HUDEP-2 (cell line): ENCODE data around the gene TBC1D13.
"Not testable (repeated sequence)": the region's sequence is repeated elsewhere in the genome, so short reads cannot be mapped to it uniquely, and the experiment has no call there.

ENCODE experiments used
- DNase-seq, 76 experiments: peaks; one replicate each; lab custom pipeline; 2025; ENCODE audit not compliant: unreplicated experiment in 76 of 76; lab: John Stamatoyannopoulos, UW

Gene TBC1D13, protein sequence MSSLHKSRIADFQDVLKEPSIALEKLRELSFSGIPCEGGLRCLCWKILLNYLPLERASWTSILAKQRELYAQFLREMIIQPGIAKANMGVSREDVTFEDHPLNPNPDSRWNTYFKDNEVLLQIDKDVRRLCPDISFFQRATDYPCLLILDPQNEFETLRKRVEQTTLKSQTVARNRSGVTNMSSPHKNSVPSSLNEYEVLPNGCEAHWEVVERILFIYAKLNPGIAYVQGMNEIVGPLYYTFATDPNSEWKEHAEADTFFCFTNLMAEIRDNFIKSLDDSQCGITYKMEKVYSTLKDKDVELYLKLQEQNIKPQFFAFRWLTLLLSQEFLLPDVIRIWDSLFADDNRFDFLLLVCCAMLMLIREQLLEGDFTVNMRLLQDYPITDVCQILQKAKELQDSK

DNA sequence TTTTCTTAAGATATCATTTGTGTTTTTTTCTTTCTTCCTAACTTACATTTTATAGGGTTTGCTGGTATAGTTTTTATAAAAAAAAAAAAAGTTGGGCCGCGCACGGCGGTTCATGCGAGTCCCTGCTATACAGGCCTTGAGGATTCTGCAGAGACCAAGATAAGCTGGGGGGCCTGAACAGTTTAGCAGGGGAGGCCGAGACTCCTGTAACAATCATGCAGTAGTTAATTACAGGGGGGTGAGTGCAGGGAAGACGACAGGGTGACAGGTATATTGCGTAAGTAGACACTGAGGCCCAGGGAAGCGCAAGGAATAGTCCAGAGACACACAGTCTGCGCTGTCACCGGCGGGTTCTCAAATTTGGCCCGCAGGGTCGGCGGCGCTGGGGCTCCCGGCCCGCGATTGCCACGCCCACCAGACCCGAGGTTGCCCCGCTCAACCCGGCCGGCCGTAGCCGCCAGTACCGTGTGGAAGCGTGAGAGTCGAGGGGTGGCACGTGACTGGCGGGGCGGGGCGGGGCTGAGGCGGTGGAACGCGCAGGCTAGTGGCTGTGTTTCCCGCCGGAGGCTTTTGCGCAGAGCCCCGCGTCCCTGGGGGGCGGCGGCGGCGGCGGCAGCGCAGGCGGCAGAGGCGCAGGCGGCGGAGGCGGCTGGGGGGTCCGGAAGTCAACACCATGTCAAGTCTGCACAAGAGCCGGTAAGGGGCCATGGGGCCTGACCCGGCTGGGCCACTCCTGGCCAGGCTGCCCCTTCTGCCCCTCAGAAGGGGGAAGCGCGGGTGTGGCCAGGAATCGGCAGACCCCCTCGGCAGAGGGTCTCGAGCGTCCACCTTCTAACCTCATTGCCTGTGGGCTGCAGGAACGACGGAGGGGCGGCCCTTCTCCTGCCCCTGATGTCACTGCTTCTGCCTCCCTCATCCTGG, at the start of gene TBC1D13:
TSS of gene TBC1D13 (plus strand) at position 573 of the 921 bp plus-strand sequence. CDS start at position 674, 101 bp downstream.
- DNase-seq, result peak in 71 of 76 experiments; percentile 22 to 89 (median 77)

DNA sequence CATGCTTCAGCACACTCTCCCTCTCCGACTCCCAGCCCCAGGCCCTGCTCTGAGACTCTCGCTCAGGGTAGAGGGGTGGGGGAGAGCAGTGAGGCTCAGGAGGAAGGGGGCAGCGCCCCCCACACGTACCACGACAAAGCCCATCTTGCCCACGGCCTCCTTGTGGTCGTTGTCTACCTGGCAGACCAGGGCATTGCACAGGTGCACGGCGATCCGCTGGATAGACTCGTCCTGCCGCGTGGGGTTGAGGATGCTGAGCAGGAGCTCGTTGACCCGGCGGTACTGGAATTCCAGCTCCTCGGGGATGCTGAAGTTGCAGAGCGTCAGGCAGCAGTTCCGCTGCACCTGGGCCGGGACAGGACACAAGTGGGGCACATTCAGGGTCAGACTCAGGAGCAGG, 44.7 kb upstream of the TBC1D13 start:
- no peak for DNase-seq

- no peak for DNase-seq
Measured at GRCh38 chr9:128743421-128743820, 43.6 kb upstream of the TBC1D13 start.

DNA sequence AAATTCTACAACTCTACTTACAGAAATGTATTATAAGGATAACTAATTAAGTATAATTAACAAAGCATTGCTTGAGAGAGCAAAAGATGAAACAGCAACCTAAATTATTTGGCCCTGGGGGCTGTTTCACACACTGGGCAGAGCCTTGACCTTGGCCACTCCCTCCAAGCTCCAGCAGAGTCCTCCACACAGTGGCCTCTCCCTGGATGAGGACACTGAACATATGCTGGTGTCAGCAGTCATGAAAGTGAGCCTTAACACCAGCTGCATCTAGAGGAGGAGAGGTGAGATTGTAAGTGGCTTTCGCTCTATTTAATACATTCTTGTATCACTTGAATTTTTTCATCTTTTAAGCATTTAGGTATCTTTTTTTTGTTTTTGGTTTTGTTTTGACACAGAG, 39.8 kb upstream of the TBC1D13 start:
- no peak for DNase-seq

GRCh38 chr9:128750926-128751595, 36.0 kb upstream of the TBC1D13 start:
- DNase-seq, result no peak

GRCh38 chr9:128753627-128754026, 33.4 kb upstream of the TBC1D13 start:
- no peak for DNase-seq

DNA sequence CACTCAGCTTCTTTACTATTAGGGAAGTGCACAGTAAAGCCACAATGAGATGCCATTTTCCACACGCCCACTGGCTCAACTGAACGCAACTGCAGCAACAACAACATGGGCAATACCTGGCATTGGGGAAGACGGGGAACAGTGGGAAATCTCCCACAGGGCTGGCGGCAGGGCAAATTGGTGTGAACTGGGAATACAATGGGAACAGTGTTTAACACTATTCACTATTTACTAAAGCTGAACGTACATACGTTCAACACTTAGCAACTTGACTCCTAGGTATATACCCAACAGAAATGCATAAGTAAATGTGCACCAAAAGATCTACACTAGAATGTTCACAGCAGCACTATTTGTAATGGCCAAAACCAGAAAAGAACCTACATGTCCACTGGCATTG, 29.5 kb upstream of the TBC1D13 start:
- peak in 1 of 76 experiments; percentile 0 for DNase-seq

GRCh38 chr9:128762671-128763449, 24.2 kb upstream of the TBC1D13 start:
- no peak for DNase-seq

DNA sequence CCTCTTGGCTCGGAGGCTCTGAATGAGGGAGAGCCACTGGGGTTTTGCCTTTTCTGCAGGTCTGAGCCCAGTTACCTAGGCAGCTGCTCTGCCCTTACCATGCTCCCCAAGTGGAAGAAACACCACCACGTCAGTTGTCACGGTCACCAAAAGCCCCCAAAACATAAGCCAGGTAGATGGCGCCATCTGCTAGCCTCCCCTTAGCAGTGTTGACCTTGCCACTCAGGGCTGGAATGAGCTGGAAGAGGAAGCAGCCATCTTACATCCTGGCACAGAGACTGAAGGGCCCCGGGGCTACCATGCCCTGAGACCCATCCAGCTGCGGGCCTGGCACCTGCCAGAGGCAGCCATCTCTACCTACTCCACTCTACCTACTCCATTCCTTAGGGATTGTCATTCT, 22.7 kb upstream of the TBC1D13 start:
- no peak for DNase-seq

DNA sequence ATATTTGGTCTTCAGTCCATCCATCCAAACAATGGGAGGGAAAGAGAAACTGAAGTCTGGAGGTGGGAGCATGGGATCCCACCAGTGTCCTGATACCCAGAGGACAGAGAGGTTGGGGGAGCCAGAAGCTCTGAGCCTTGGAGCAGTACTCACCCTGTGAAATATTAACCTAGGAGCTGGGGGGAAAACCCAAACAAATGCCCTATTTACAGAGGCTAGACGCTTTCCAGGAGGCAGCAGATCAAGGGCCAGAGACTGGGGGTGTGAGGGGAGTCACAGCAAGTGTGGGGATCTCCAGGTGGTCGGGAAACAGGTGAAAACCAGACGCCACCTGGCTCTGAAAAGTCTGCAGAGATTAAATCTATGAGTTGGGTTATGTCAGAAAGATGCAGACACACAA, 21.6 kb upstream of the TBC1D13 start:
- no peak for DNase-seq

DNA sequence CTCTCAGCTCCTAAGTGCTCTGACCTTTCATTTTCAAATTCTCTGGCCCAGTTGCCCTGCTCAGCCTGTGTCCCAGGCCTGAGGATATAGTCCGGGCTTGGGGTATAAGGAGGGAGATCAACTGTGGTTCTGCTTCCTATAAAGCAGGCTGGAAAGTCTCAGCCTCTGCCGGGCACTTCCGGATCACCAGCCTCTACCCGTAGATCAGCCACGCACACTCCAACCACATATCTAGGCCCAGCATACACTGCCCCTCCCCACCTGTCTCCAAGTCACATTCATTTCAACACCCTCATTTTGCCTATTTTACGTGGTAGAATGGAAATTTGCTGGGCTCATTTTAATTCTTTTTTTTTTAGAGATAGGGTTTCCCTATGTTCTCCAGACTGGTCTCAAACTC, 18.4 kb upstream of the TBC1D13 start:
- DNase-seq, result peak in 5 of 76 experiments; percentile 4 to 43 (median 19)

DNA sequence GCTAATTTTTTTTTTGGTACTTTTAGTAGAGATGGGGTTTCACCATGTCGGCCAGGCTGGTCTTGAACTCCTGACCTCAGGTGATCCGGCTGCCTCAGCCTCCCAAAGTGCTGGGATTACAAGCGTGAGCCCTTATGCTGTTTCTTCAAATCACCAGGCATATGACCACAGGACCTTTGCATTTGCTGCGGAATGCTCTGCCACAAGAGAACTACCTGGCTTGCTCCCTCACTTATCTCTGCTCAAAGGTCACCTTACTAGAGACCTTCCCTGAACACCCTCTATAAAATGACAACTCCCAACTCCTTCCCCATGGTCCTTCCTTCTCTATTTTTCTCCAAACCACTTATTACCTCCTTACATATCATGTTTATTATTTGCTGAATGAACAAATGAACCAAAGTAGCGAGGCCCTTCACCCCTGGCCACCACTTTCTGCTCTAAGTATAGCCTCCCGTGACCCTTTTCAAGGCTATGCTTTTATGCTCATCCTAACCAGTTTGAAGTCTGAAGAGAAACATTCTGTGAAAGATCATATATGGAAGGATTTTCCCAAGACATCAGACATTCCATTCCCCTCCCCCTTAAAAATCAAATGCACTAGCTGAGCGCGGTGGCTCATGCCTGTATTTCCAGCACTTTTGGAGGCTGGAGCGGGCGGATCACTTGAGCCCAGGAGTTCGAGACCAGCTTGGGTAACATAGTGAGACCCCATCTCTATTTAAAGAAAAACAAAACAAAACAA, 16.6 kb upstream of the TBC1D13 start:
- no peak for DNase-seq

- peak in 1 of 76 experiments; percentile 10 for DNase-seq
Measured at GRCh38 chr9:128771094-128771721, 15.8 kb upstream of the TBC1D13 start.

GRCh38 chr9:128771745-128772519, 15.1 kb upstream of the TBC1D13 start, which contains the start of gene ZER1:
Gene ZER1 (minus strand): TSS chr9:128771927. CDS start chr9:128755565, 16,362 bp downstream.
- DNase-seq, result peak in 73 of 76 experiments; percentile 31 to 92 (median 80)

- no peak for DNase-seq
Measured at GRCh38 chr9:128773049-128773448, 14.0 kb upstream of the TBC1D13 start.

- no peak for DNase-seq
Measured at GRCh38 chr9:128774804-128775203, 12.2 kb upstream of the TBC1D13 start.

DNA sequence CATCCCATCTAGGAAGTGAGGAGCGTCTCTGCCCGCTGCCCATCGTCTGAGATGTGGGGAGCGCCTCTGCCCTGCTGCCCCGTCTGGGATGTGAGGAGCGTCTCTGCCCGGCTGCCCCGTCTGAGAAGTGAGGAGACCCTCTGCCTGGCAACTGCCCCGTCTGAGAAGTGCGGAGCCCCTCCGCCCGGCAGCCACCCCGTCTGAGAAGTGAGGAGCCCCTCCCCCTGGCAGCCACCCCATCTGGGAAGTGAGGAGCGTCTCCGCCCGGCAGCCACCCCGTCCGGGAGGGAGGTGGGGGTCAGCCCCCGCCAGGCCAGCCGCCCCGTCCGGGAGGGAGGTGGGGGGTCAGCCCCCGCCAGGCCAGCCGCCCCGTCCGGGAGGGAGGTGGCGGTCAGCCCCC, 7.0 kb upstream of the TBC1D13 start:
- DNase-seq, result not testable (repeated sequence)
